HCT116 (cell line): Measurements from ENCODE around the gene LY6G5B. TPM values are rescaled to one million over a fixed set of nuclear protein-coding genes. Genes with fewer than 3 reads are reported as not detected.

Experiments used
- ATAC-seq: fragments of 200-7000 bp; cut with Tn5 transposase; 2 replicates; pipeline ENCODE4 v1.9.1; 2020; ENCODE audit warnings: mild to moderate bottlenecking, moderate library complexity
- BruUV-seq: library from RNA; stranded (reverse); fragments of 400-500 nt; replicated peaks from 2 replicates; lab custom pipeline; 2021; lab: Mats Ljungman, UMichigan
- CTCF ChIA-PET: fragments of 300-600 bp; sonication (Branson Sonifier 250); formaldehyde crosslinking; loops from one replicate; lab custom pipeline; 2021; ENCODE audit warnings: antibody characterized with exemption; lab: Charles Lee
- POLR2A ChIA-PET: fragments of 300-600, 350-600 bp; sonication (Branson Sonifier 250); formaldehyde crosslinking; loops from one replicate; lab custom pipeline; 2021; ENCODE audit warnings: antibody characterized with exemption; lab: Charles Lee
- RAD21 ChIA-PET, 2 experiments: fragments of 300-600 bp; sonication (Branson Sonifier 250); formaldehyde crosslinking; loops; one replicate each; lab custom pipeline; 2023; ENCODE audit warnings: low total read pairs in 2 of 2; ENCODE audit not compliant: uncharacterized antibody in 2 of 2, unreplicated experiment in 2 of 2, low non-redundant PET in 1 of 2; lab: Charles Lee
- DNase-seq: peaks from one replicate; pipeline ENCODE4 v3.0.0-alpha.2; 2010; ENCODE audit warnings: low read depth, low spot score
- H2AFZ ChIP-seq: fragments of 200-600 bp; shearing (Covaris generic), sonication (generic); 2 replicates; pipeline ENCODE4 v1.6.1; 2017; ENCODE audit warnings: low read depth, mixed run types, mixed read lengths, antibody characterized with exemption, low read length; ENCODE audit not compliant: poor library complexity, severe bottlenecking
- H3K27ac ChIP-seq: 2 replicates; pipeline ENCODE4 v1.5.1; 2012; ENCODE audit warnings: low read depth, low read length
- H3K27me3 ChIP-seq: fragments of 200-600 bp; sonication (generic); 2 replicates; pipeline ENCODE4 v1.6.1; 2016; ENCODE audit warnings: mixed run types, low read length, mixed read lengths; ENCODE audit not compliant: insufficient read depth
- H3K36me3 ChIP-seq, 2 experiments: fragments of 200-500 bp in 1 of 2; fragments of 200-600 bp in 1 of 2; sonication (Bioruptor generic) in 1 of 2; sonication (generic) in 1 of 2; 2 replicates each; pipeline versions ENCODE4 v1.5.1 to v1.6.1; 2014 to 2016; ENCODE audit warnings: low read length in 2 of 2, inconsistent platforms in 1 of 2, mixed read lengths in 1 of 2, mixed run types in 1 of 2; ENCODE audit not compliant: insufficient read depth in 2 of 2, control insufficient read depth in 1 of 2
- H3K4me1 ChIP-seq, 2 experiments: fragments of 200-600 bp in 1 of 2; sonication (generic) in 1 of 2; 2 replicates each; pipeline versions ENCODE4 v1.5.1 to v1.6.1; 2012 to 2017; ENCODE audit warnings: low read length in 2 of 2, inconsistent platforms in 1 of 2, mild to moderate bottlenecking in 1 of 2, mixed read lengths in 1 of 2, mixed run types in 1 of 2, moderate library complexity in 1 of 2; ENCODE audit not compliant: insufficient read depth in 2 of 2, control insufficient read depth in 1 of 2
- H3K4me2 ChIP-seq: fragments of 200-600 bp; sonication (generic); 2 replicates; pipeline ENCODE4 v1.6.1; 2017; ENCODE audit warnings: mixed run types, low read length, mixed read lengths
- H3K4me3 ChIP-seq, 2 experiments: fragments of 200-600 bp in 1 of 2; sonication (generic) in 1 of 2; replicated peaks in 1 of 2; 2 replicates each; pipeline ENCODE4 v1.5.1; 2011 to 2016; ENCODE audit warnings: low read length in 2 of 2, control low read depth in 1 of 2, low read depth in 1 of 2, mild to moderate bottlenecking in 1 of 2, mixed read lengths in 1 of 2, mixed run types in 1 of 2
- H3K79me2 ChIP-seq: fragments of 200-600 bp; sonication (generic); 2 replicates; pipeline ENCODE4 v1.6.1; 2017; ENCODE audit warnings: mild to moderate bottlenecking, mixed run types, low read length, moderate library complexity, mixed read lengths; ENCODE audit not compliant: insufficient read depth
- H3K9ac ChIP-seq: fragments of 200-600 bp; sonication (generic); 2 replicates; pipeline ENCODE4 v1.6.1; 2016; ENCODE audit warnings: low read length, mixed read lengths
- H3K9me2 ChIP-seq: fragments of 200-600 bp; sonication (generic), shearing (Covaris generic); 2 replicates; pipeline ENCODE4 v1.6.1; 2017; ENCODE audit warnings: mixed run types, mild to moderate bottlenecking, moderate library complexity; ENCODE audit not compliant: insufficient read depth
- H3K9me3 ChIP-seq, 2 experiments: fragments of 200-500 bp in 1 of 2; fragments of 200-600 bp in 1 of 2; sonication (Bioruptor generic) in 1 of 2; sonication (generic) in 1 of 2; 2 replicates each; pipeline ENCODE4 v1.6.1; 2014 to 2017; ENCODE audit warnings: low read length in 2 of 2, mixed read lengths in 2 of 2, inconsistent platforms in 1 of 2, low read depth in 1 of 2, mild to moderate bottlenecking in 1 of 2, mixed run types in 1 of 2, moderate library complexity in 1 of 2; ENCODE audit not compliant: control insufficient read depth in 1 of 2, insufficient read depth in 1 of 2
- H4K20me1 ChIP-seq: fragments of 200-600 bp; sonication (generic), shearing (Covaris generic); 2 replicates; pipeline ENCODE4 v1.6.1; 2017; ENCODE audit warnings: mixed run types, mild to moderate bottlenecking, moderate library complexity; ENCODE audit not compliant: insufficient read depth
- EGR1 ChIP-seq: IDR thresholded peaks from 2 replicates; pipeline ENCODE4 v1.6.1; 2012; ENCODE audit warnings: low read depth
- EZH2 ChIP-seq: fragments of 200-600 bp; sonication (generic); IDR thresholded peaks from 2 replicates; pipeline ENCODE4 v1.6.1; 2017; ENCODE audit warnings: antibody characterized with exemption, mixed run types
- POLR2AphosphoS5 ChIP-seq: IDR thresholded peaks from 2 replicates; pipeline ENCODE4 v1.6.1; 2011; ENCODE audit warnings: mild to moderate bottlenecking, low read depth, low read length, moderate library complexity
- SIN3A ChIP-seq: IDR thresholded peaks from 2 replicates; pipeline ENCODE4 v1.6.1; 2012; ENCODE audit warnings: low read depth
- YY1 ChIP-seq: IDR thresholded peaks from 2 replicates; pipeline ENCODE4 v1.6.1; 2011; ENCODE audit warnings: low read length, low read depth, moderate library complexity, mild to moderate bottlenecking; ENCODE audit not compliant: insufficient replicate concordance; ENCODE audit errors: extremely low read depth
- ZFX ChIP-seq: fragments of 450-650 bp; IDR thresholded peaks from 2 replicates; pipeline ENCODE4 v1.6.1; 2017
- intact Hi-C: fragments of 100-400 bp; cut with micrococcal nuclease; formaldehyde crosslinking; loops from 2 replicates; pipeline ENCODE4 v1.10.0; 2022
- total RNA-seq: library from RNA; stranded (reverse); gene quantifications from one replicate; pipeline ENCODE4 v1.2.1, GENCODE V29; 2021; ENCODE audit not compliant: unreplicated experiment

Gene LY6G5B
- total RNA-seq, 1 experiment from 2014 or later = 15.4 TPM

DNA sequence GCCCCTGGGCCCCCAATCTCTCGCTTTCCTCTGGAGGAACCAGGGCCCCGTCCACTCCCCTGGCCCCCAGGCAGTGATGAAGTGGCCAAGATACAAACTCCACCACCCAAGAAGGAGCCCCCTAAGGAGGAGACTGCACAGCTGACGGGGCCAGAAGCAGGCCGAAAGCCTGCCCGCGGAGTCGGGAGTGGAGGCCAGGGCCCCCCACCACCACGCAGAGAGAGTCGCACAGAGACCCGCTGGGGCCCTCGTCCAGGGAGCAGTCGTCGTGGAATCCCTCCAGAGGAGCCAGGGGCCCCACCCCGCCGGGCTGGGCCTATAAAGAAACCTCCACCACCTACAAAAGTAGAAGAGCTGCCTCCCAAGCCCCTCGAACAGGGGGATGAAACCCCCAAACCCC, 38.6 kb upstream of the LY6G5B start:
- Histone ChIP-seq H3K9me3 (no peaks in the 10 kb centered on the region), H3K36me3 (peaks cover 63 to 95% of the 10 kb centered on the region in 2 experiments), H3K27ac (no peak overlapping the region), H3K9ac (no peak overlapping the region), H3K9me2 (no peaks in the 10 kb centered on the region), H3K79me2 (peaks cover 72% of the 10 kb centered on the region), H3K4me2 (no peak overlapping the region), H3K4me1 (no peaks in the 10 kb centered on the region), H2AFZ (no peak overlapping the region)
- POLR2A ChIA-PET = no interaction called here
- CTCF ChIA-PET = no interaction called here
- TSS peak; percentile 6 for BruUV-seq
- TF ChIP-seq POLR2AphosphoS5 (no peak), EZH2 (no peak), SIN3A (no peak), YY1 (no peak)
- TF ChIP-seq, all 23 proteins: peak for 0
- Histone ChIP-seq H3K4me3 (no peak overlapping the region), H4K20me1 (no peaks in the 10 kb centered on the region), H3K27me3 (no peaks in the 10 kb centered on the region)
- ATAC-seq (no peak), DNase-seq (no peak)
- intact Hi-C loops = no loop called here
- RAD21 ChIA-PET = no interaction called here

DNA sequence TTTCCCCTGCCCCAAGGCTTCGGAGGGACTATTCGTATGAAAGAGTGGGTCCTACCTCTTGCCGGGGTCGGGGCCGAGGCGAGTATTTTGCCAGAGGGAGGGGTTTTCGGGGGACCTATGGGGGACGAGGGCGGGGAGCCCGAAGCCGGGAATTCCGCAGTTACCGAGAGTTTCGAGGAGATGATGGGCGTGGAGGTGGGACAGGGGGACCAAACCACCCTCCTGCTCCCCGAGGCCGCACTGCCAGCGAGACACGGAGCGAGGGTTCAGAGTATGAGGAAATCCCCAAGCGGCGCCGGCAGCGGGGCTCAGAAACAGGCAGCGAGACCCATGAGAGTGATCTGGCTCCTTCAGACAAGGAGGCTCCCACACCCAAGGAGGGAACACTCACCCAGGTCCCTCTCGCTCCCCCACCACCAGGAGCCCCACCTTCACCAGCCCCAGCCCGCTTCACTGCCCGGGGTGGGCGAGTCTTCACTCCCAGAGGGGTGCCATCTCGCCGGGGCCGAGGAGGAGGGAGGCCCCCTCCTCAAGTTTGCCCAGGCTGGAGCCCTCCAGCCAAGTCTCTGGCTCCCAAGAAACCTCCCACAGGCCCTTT, 38.0 kb upstream of the LY6G5B start:
- Histone ChIP-seq H2AFZ (no peak overlapping the region), H3K79me2 (peaks cover 67% of the 10 kb centered on the region), H3K27ac (no peak overlapping the region), H3K9me3 (no peaks in the 10 kb centered on the region), H4K20me1 (no peaks in the 10 kb centered on the region), H3K27me3 (no peaks in the 10 kb centered on the region), H3K4me3 (no peak overlapping the region), H3K9me2 (no peaks in the 10 kb centered on the region), H3K4me2 (no peak overlapping the region), H3K9ac (no peak overlapping the region), H3K36me3 (peaks cover 62 to 95% of the 10 kb centered on the region in 2 experiments), H3K4me1 (no peaks in the 10 kb centered on the region)
- TF ChIP-seq ZFX (no peak), POLR2AphosphoS5 (0 out of 2 replicates have a peak, but pooled peaks have one; percentile 11), EGR1 (no peak)
- ChIA-PET POLR2A (no interaction called here), CTCF (no interaction called here), RAD21 (no interaction called here)
- intact Hi-C loops = no loop called here
- ATAC-seq = peak; percentile 24; the same call in 1 of the 2 replicates
- BruUV-seq = no TSS peak
- no peak for DNase-seq
